ELF-1 (cell line): ENCODE results near the gene LRRK1.

ENCODE experiments used
- DNase-seq: peaks from one replicate; pipeline ENCODE4 v3.0.0-alpha.2; 2016; ENCODE audit warnings: low read depth, low spot score

Gene LRRK1

GRCh38 chr15:101042320-101042719 lies 123.2 kb downstream of the LRRK1 start:
- no peak for DNase-seq

DNA sequence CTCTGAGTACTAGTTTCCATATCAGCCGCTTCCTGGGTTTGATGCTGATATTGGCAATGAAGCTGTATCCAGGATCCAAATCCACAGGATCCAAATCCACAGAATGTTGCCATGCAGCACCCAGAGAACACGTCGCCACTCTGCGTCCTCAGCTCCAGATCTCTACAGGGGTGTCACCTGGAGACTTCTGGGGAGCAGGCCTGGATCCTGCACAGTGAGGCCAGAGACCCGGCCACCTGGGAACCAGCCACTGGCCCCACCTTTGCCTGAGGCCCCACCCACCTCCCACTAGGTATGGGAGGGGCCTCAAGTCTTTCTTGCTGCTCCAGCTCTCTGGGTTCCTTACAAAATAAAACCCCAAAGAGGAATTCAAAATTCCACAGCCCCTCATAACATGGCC lies 123.9 kb downstream of the LRRK1 start:
- DNase-seq, result no peak

- no peak for DNase-seq
Observed at GRCh38 chr15:101043911-101044624, 124.9 kb downstream of the LRRK1 start.

GRCh38 chr15:101044625-101045235 lies 125.6 kb downstream of the LRRK1 start:
- no peak for DNase-seq

- peak; percentile 0 for DNase-seq
Observed at GRCh38 chr15:101045236-101045646, 126.1 kb downstream of the LRRK1 start.

- DNase-seq, result peak; percentile 0
Observed at GRCh38 chr15:101045835-101046691, 126.9 kb downstream of the LRRK1 start.

- DNase-seq, result no peak
Observed at GRCh38 chr15:101046826-101047225, 127.7 kb downstream of the LRRK1 start.

GRCh38 chr15:101047301-101047781 lies 128.2 kb downstream of the LRRK1 start:
- DNase-seq, result peak; percentile 84

- no peak for DNase-seq
Observed at GRCh38 chr15:101048176-101048575, 129.0 kb downstream of the LRRK1 start.

GRCh38 chr15:101048581-101049030 lies 129.4 kb downstream of the LRRK1 start:
- DNase-seq, result peak; percentile 75

DNA sequence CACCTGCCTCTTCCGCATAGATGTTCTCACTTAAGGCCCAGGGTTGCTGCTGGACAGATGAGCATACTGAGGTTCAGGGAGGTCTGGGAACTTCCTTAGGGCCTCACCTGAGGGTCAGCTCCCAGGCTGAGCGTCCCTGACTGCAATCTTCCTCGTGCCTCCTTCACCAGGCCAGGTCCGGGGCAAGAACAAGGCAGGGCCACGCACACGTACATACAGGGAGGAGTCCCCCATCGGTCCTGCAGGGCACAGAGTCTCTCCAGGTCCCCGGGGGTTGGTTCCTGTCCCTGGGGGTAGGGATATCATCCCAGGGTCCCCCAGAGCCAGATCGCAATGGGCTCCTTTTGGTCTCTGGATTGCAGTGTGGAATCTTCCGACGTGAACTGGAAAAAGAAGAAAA lies 130.1 kb downstream of the LRRK1 start:
- DNase-seq, result no peak

GRCh38 chr15:101049856-101050622 lies 130.9 kb downstream of the LRRK1 start:
- DNase-seq, result no peak

GRCh38 chr15:101050623-101051290 lies 131.6 kb downstream of the LRRK1 start:
- DNase-seq, result no peak

- no peak for DNase-seq
Observed at GRCh38 chr15:101051291-101052030, 132.3 kb downstream of the LRRK1 start.

DNA sequence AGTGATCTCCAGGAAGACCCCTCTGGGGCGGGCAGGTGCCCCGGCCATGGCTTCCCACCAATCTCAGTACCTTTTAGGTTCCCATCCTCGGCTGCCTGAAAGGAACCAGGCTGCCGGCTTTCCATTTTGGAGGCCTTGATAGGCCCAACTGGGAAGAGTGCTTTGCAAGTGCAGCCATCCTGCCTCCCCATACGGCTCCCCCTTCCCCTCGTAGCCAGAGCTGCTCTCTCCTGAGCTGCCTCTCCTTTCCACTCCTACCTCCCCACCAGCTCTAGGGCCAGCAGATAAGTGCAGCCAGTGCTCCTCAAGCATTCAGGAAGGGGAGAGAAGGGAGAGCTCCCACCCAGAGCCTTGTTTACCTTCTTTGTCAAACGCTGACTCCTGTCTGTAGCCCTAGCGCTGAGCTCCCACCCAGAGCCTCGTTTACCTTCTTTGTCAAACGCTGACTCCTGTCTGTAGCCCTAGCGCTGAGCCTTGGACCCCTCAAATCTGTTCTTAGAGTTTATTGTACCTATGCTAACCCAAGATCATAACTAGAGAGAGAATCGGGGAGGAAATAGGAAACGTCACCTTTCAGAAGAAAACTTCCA lies 133.0 kb downstream of the LRRK1 start:
- DNase-seq, result no peak

DNA sequence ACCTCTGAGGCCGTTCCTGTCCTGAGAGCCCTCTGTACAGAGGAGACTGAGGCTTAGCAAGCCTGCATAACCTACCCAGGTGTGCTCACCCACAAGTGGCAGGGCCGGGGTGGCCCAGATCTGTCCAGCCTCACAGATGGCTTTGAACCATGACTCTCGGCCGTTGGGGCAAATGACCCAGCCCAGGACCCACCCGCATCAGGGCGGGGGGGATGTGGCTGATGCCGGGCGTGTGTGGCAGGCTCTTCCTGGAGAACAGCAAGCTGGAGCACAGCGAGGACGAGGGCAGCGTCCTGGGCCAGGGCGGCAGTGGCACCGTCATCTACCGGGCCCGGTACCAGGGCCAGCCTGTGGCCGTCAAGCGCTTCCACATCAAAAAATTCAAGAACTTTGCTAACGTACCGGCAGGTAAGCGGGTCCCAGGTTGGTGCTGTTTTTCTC lies 133.5 kb downstream of the LRRK1 start:
- no peak for DNase-seq

DNA sequence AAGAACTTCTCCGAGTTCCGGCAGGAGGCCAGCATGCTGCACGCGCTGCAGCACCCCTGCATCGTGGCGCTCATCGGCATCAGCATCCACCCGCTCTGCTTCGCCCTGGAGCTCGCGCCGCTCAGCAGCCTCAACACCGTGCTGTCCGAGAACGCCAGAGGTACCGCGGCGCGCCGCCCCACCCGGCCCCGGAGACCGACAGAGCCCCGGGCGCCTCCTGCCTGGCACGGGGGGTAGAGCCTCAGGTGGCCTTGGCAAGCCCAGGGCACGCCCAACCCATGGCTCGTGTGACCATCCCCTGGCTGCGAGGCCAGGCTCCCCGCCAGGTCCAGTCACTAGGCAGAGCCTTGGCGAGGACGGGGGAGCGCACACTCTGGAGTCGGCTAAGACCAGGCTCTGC lies 134.1 kb downstream of the LRRK1 start:
- DNase-seq, result no peak

GRCh38 chr15:101054116-101054515 lies 135.0 kb downstream of the LRRK1 start:
- DNase-seq, result no peak

GRCh38 chr15:101054991-101055390 lies 135.8 kb downstream of the LRRK1 start:
- DNase-seq, result no peak

DNA sequence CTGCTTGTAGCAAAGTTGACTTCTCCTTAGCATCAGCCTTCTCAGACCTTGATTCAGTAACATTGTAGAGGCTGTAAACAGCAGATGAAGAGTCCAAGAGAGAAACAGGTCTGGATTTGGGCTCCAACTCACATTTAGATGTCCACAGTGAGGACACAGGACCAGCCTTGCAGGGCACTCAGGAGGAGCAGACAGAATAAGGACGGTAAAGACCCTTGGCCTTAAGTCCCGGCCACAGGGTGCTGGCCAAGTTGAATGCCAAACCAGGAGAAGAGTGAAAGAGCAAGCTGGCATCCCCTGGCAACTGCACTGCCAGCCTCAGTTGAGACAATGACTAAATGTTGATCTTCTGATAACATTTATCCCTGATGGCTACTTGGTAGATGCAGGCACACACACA lies 136.3 kb downstream of the LRRK1 start:
- no peak for DNase-seq
